GM12874 (cell line): ENCODE results near the gene UCK1.

Experiments used
- CTCF ChIP-seq: IDR thresholded peaks from 2 replicates; pipeline ENCODE4 v1.5.1; 2011; ENCODE audit warnings: low read depth, mild to moderate bottlenecking, control low read depth, low read length, moderate library complexity; ENCODE audit not compliant: insufficient read depth

Gene UCK1

GRCh38 chr9:131534721-131535237 lies 3.7 kb upstream of the UCK1 start:
- TF ChIP-seq CTCF: no peak

GRCh38 chr9:131530546-131530919 lies 530 bp downstream of the UCK1 start:
- peak; percentile 27; the same call in 1 of the 2 replicates for TF ChIP-seq CTCF

- no peak for TF ChIP-seq CTCF
Observed at GRCh38 chr9:131529597-131530545, 1.2 kb downstream of the UCK1 start.

GRCh38 chr9:131528886-131529505 lies 2.1 kb downstream of the UCK1 start:
- TF ChIP-seq CTCF: no peak

GRCh38 chr9:131528186-131528585 lies 2.9 kb downstream of the UCK1 start:
- TF ChIP-seq CTCF: no peak

- TF ChIP-seq CTCF: no peak
Observed at GRCh38 chr9:131525643-131526565, 5.2 kb downstream of the UCK1 start.
